Mucosa of descending colon (tissue), 3 donors: ENCODE measurements around the gene MAFF. TPM values are rescaled to one million over a fixed set of nuclear protein-coding genes. Genes with fewer than 3 reads are reported as not detected.
A peak's percentile ranks its signal among the peaks of the same experiment; 100 is the strongest.

Experiments used
- ATAC-seq: fragments of 200-7000 bp; cut with Tn5 transposase; one replicate; pipeline ENCODE4 v1.9.1; 2020; ENCODE audit warnings: mild to moderate bottlenecking, moderate library complexity
- DNase-seq, 3 donors: peaks; one replicate each; pipeline ENCODE4 v3.0.0-alpha.2; 2020
- H3K36me3 ChIP-seq: fragments of 200-600 bp; one replicate; pipeline ENCODE4 v1.8.0; 2021; ENCODE audit warnings: low read depth, mild to moderate bottlenecking
- H3K4me1 ChIP-seq: fragments of 200-600 bp; one replicate; pipeline ENCODE4 v1.8.0; 2021; ENCODE audit warnings: low read depth, mild to moderate bottlenecking
- H3K4me3 ChIP-seq: fragments of 200-600 bp; one replicate; pipeline ENCODE4 v1.8.0; 2021; ENCODE audit warnings: mild to moderate bottlenecking
- H3K9me3 ChIP-seq: fragments of 200-600 bp; one replicate; pipeline ENCODE4 v1.8.0; 2021; ENCODE audit warnings: mild to moderate bottlenecking
- CTCF ChIP-seq: fragments of 200-600 bp; IDR thresholded peaks from one replicate; pipeline ENCODE4 v1.8.0; 2022; ENCODE audit warnings: antibody characterized with exemption, mild to moderate bottlenecking
- intact Hi-C, 2 donors: fragments of 100-400 bp; cut with DNase I in 1 of 2; cut with micrococcal nuclease in 1 of 2; formaldehyde crosslinking; loops; one replicate each; pipeline versions ENCODE4 v1.11.0 to v1.11.1; 2022; cut with DNase I, micrococcal nuclease
- total RNA-seq, 3 donors: library from RNA; stranded (reverse); fragmentation: NEBNext Ultra II Directional in 2 of 3; extraction: Animal tissue kit (Norgen Biotek cat#: 25700) in 2 of 3; gene quantifications; one replicate each; pipeline versions ENCODE4 v1.2.1 to v1.2.4, GENCODE V29; 2021 to 2023
- donor health status: DM: no; HTN: no; CAD: no; lungs with moderate emphysema.
- donor health status: DM: no; HTN: no; CAD: no.
- donor health status: DM: no; HTN: yes; CAD: no.

Gene MAFF
- total RNA-seq, 3 donors from 2014 or later = 16.7 to 26.5 (median 25.6) TPM

- no peak for TF ChIP-seq CTCF
- no peak for DNase-seq
- H3K4me3 ChIP-seq = no peak overlapping the region
- no peaks in the 10 kb centered on the region for H3K9me3 ChIP-seq
- peak; percentile 76 for ATAC-seq
- intact Hi-C loops = no loop called here
- no peaks in the 10 kb centered on the region for H3K36me3 ChIP-seq
- H3K4me1 ChIP-seq = no peaks in the 10 kb centered on the region
Measured at GRCh38 chr22:38163844-38164550, 37.8 kb upstream of the MAFF start.

- ATAC-seq (no peak), DNase-seq (no peak)
- no peaks in the 10 kb centered on the region for H3K4me1 ChIP-seq
- no peaks in the 10 kb centered on the region for H3K9me3 ChIP-seq
- H3K4me3 ChIP-seq = no peak overlapping the region
- intact Hi-C loops = no loop called here
- no peak for TF ChIP-seq CTCF
- no peaks in the 10 kb centered on the region for H3K36me3 ChIP-seq
Measured at GRCh38 chr22:38164551-38164918, 37.3 kb upstream of the MAFF start.

GRCh38 chr22:38165922-38166593 lies 35.7 kb upstream of the MAFF start:
- Histone ChIP-seq H3K4me3 (no peak overlapping the region), H3K4me1 (no peaks in the 10 kb centered on the region), H3K9me3 (no peaks in the 10 kb centered on the region), H3K36me3 (no peaks in the 10 kb centered on the region)
- ATAC-seq (no peak), DNase-seq (no peak)
- intact Hi-C loops = no loop called here
- TF ChIP-seq CTCF = no peak

- Histone ChIP-seq H3K4me1 (peaks cover 9% of the 10 kb centered on the region), H3K4me3 (no peak overlapping the region), H3K9me3 (no peaks in the 10 kb centered on the region), H3K36me3 (no peaks in the 10 kb centered on the region)
- ATAC-seq (no peak), DNase-seq (no peak)
- intact Hi-C loops = no loop called here
- no peak for TF ChIP-seq CTCF
Measured at GRCh38 chr22:38167988-38168407, 33.8 kb upstream of the MAFF start.

- Histone ChIP-seq H3K4me1 (peaks cover 12% of the 10 kb centered on the region), H3K36me3 (no peaks in the 10 kb centered on the region), H3K4me3 (no peak overlapping the region), H3K9me3 (no peaks in the 10 kb centered on the region)
- intact Hi-C loops = no loop called here
- ATAC-seq (no peak), DNase-seq (no peak)
- TF ChIP-seq CTCF = no peak
Measured at GRCh38 chr22:38169116-38169515, 32.7 kb upstream of the MAFF start.
